Activated CD4-positive, CD25-positive, alpha-beta regulatory T cell treated with anti-CD3 and anti-CD28 coated beads, Interleukin-2, amount 50 U/mL, for 24 hours (primary cell): Measurements from ENCODE around the gene NPHS1.
"Not testable (repeated sequence)": the region's sequence is repeated elsewhere in the genome, so short reads cannot be mapped to it uniquely, and the experiment has no call there.

Experiments used
- ATAC-seq, 2 donors: fragments of 150-1000 bp; cut with Tn5 transposase; one replicate each; pipeline ENCODE4 v1.10.0; 2021; ENCODE audit warnings: mild to moderate bottlenecking in 1 of 2, moderate library complexity in 1 of 2

NPHS1 gene

DNA sequence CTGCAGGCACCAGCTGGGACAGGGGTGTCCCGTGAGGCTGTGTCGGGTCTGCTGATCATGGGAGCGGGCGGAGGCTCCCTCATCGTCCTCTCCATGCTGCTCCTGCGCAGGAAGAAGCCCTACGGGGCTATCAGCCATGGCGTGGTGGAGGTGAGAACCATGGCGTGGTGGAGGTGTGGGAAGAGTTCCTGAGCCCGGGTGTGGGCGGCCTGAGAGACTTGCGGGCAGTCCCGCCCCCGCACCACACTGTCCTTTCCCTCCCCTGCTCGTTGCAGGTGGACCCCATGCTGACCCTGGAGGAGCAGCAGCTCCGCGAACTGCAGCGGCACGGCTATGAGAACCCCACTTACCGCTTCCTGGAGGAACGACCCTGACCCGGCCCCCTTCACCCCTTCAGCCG lies 26.8 kb upstream of the NPHS1 start:
- ATAC-seq: no peak

- ATAC-seq: no peak
Measured at GRCh38 chr19:35874392-35874930, 22.2 kb upstream of the NPHS1 start.

GRCh38 chr19:35872180-35872579 lies 19.9 kb upstream of the NPHS1 start:
- ATAC-seq: no peak

GRCh38 chr19:35871611-35872010 lies 19.3 kb upstream of the NPHS1 start:
- no peak for ATAC-seq

- no peak for ATAC-seq
Measured at GRCh38 chr19:35870798-35871197, 18.5 kb upstream of the NPHS1 start.

DNA sequence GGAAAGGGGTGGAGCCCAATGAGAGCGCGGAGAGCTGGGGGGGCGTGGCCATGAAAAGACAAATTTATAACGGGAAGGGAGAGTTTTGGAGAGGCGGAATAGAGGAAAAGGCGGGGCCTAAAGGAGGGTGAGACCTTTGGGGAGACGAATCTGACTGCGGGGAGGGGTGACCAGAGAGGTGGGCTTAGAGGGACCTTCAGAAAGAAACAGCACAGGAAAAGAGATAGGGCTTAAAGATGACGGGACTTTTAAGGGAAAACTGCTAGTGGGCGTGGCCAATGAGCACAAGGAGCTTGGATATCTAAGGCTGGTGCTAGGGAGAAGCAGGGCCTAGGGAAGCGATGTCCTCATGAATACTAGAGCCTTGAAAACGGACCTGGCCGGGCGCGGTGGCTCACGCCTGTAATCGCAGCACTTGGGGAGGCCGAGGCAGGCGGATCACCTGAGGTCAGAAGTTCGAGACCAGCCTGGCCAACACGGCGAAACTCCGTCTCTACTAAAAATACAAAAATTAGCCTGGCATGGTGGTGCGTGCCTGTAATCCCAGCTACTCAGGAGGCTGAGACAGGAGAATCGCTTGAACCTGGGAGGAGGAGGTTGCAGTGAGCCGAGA lies 17.9 kb upstream of the NPHS1 start:
- not testable (repeated sequence) for ATAC-seq

- ATAC-seq: peak; percentile 82 to 86
Measured at GRCh38 chr19:35869327-35870123, 17.2 kb upstream of the NPHS1 start.

- no peak for ATAC-seq
Measured at GRCh38 chr19:35868823-35869326, 16.6 kb upstream of the NPHS1 start.

DNA sequence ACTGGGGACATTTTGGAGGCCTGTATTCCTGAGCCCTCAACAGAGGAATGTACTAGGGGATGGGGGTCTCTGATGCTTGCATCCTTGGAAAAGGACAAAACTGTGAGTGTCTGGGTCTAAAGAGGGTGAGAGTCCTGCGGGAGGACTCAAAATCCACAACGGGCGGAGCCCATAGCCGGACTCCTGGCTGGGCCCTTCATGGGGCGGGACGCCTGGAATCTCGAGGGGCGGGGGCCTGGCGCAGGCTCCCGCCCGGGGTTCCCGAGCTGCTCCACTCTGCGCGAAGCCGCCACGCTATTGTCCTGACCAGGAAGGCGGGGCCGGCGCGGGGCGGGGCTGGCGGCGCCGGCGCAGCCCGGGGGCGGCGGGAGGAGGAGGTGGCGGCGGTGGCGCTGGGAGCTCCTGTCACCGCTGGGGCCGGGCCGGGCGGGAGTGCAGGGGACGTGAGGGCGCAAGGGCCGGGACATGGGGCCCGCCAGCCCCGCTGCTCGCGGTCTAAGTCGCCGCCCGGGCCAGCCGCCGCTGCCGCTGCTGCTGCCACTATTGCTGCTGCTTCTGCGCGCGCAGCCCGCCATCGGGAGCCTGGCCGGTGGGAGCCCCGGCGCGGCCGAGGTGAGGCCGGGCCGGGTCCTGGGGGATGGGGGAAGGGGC lies 16.0 kb upstream of the NPHS1 start, which contains the start of gene APLP1:
APLP1 (plus strand) TSS at position 403 of the 651 bp plus-strand sequence; CDS start at position 466, 63 bp downstream.
- ATAC-seq: peak; percentile 76 to 79

- no peak for ATAC-seq
Measured at GRCh38 chr19:35863018-35863417, 10.7 kb upstream of the NPHS1 start.

- no peak for ATAC-seq
Measured at GRCh38 chr19:35862528-35862927, 10.2 kb upstream of the NPHS1 start.

DNA sequence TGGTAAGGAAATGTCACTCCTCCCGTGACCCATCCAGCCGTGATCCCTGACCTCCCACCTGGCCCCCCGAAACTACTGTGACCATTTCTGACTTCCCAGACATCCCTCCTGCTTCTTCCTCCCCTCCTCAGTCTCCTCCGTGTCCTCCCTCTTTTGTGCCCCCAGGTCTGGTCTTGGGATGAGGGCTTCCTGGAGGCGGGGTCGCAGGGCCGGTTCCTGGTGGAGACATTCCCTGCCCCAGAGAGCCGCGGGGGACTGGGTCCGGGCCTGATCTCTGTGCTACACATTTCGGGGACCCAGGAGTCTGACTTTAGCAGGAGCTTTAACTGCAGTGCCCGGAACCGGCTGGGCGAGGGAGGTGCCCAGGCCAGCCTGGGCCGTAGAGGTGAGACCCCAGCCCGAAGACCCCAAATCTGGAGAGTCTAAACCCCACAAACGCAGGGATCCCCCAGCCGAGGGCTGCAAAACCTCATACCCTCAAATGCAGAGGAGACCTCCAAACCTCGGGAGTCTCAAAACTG lies 9.4 kb upstream of the NPHS1 start:
- no peak for ATAC-seq

DNA sequence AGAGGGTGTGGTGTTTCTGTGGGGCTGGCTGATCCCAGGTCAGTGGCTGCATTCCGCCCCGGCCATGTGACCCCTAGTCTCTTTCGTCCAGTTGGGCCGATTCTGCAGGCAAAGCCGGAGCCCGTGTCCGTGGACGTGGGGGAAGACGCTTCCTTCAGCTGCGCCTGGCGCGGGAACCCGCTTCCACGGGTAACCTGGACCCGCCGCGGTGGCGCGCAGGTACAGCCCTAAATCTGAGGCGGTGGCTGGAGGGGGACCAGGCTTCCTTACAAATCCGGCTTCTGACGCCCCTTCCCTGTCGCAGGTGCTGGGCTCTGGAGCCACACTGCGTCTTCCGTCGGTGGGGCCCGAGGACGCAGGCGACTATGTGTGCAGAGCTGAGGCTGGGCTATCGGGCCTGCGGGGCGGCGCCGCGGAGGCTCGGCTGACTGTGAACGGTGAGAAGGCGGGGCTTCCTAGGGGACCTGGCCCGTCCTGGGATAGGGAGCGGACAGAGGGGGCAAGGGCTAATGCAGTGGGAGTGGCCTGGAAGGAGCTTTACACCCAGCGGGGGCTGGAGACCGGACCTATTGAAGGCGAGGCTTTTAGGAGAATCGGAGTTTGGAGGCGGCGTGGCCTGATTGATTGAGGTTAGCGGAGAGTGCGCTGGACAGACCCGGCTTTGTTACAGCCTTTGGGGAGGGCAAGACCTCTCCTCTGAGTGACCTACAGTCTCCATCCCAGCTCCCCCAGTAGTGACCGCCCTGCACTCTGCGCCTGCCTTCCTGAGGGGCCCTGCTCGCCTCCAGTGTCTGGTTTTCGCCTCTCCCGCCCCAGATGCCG lies 8.7 kb upstream of the NPHS1 start:
- peak in 1 of 2 donors; percentile 36 for ATAC-seq

- ATAC-seq: no peak
Measured at GRCh38 chr19:35860436-35860817, 8.1 kb upstream of the NPHS1 start.

DNA sequence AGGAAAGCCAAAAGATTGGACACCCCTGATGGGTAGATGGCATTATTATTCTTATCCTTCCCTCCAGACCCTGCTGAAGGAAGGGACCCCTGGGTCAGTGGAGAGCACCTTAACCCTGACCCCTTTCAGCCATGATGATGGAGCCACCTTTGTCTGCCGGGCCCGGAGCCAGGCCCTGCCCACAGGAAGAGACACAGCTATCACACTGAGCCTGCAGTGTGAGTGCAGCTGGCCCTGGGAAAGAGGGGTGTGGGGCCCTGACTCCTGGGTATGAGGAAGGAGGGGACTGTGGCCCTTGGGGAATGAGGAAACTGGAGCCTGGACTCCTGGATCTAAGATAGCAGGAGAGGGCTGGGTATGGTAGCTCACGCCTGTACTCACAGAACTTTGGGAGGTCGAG lies 7.1 kb upstream of the NPHS1 start:
- no peak for ATAC-seq

DNA sequence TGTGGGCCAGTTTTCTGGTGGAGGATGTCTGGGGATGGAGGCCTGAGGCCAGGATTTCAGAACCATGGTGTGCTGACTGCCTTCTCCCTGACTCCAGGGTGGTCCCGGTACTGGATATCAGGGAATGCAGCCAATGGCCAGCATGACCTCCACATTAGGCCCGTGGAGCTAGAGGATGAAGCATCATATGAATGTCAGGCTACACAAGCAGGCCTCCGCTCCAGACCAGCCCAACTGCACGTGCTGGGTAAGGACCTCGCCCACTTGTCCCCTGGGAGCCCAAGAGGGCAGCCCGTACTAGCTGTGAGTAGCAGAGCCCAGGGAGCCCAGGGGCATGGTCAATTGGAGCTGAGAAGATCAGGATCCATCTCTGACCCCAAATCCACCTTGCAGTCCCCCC lies 6.0 kb upstream of the NPHS1 start:
- ATAC-seq: no peak

GRCh38 chr19:35856546-35857149 lies 4.3 kb upstream of the NPHS1 start, which contains the start of gene KIRREL2:
KIRREL2 (plus strand) TSS chr19:35856911; CDS start chr19:35857120, 209 bp downstream.
- ATAC-seq: peak; percentile 37 to 46

- no peak for ATAC-seq
Measured at GRCh38 chr19:35853038-35853756, 893 bp upstream of the NPHS1 start.

GRCh38 chr19:35851213-35852028 lies 883 bp downstream of the NPHS1 start:
- no peak for ATAC-seq

GRCh38 chr19:35848919-35849505 lies 3.3 kb downstream of the NPHS1 start:
- ATAC-seq: no peak
